ENCODE data around the gene ARHGAP11B.
A peak's percentile ranks its signal among the peaks of the same experiment; 100 is the strongest.
"Not testable (repeated sequence)": the region's sequence is repeated elsewhere in the genome, so short reads cannot be mapped to it uniquely, and the experiment has no call there.

Gene ARHGAP11B

DNA sequence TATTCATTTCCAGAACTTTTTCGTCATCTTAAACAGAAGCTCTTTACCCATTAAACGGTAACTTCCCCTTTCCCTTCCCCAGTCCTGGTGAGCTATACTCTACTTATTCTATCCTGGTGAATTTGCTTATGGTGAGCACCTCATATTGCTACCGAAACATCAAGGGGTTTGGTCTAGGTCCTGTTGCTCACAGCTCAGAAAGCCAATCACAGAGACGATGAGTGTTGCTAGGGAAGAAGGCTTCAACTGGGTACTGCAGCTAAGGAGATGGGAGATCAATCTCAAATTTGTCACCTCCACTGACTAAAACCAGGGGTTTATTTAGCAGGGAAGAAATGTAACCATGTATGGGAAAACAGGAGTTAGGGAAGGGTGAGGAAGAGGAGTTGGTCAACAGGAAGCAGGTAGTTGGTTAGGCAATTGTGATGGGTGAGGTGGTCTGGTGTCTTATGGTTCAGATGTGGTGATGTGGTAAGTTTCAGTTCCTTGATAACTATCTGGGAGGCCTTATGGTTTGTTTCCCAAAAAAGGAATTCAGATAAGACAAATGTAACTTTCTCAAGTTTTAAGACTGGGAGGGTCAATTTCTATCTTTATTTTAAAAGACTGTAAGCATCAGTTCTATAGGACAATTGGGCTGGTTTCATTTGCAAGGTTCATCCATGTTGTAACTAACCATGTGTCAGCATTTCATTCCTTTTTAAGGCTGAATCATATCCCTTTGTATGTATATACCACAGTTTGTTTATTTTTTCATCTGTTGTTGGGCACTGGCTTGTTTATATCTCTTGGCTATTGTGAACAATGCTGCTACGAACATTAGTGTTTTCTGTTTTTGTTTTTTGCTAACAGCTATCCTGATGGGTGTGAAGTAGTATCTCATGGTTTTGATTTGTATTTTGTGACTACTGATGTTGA is 24.3 kb downstream of the ARHGAP11B start:
- DNase-seq (ENCODE audit: low read depth in 4 of 6, low spot score in 6 of 6): no peak
- no peaks in the 10 kb centered on the region for H3K36me3 ChIP-seq (ENCODE audit: control insufficient read depth, insufficient read depth, low read length)
- H3K9me3 ChIP-seq (ENCODE audit: control insufficient read depth, insufficient read depth, low read length): no peaks in the 10 kb centered on the region
- no peaks in the 10 kb centered on the region for H3K27me3 ChIP-seq (ENCODE audit: control insufficient read depth, insufficient read depth, low read length)
- H3K27ac ChIP-seq (ENCODE audit: low read depth, low read length): no peak overlapping the region
- H3K4me1 ChIP-seq (ENCODE audit: control insufficient read depth, insufficient read depth, low read length): no peaks in the 10 kb centered on the region
- H3K4me3 ChIP-seq (ENCODE audit: low read depth, low read length): no peak overlapping the region
- 93% methylated on average over 2 of the region's 5 CpGs for WGBS (ENCODE audit: insufficient coverage)

DNA sequence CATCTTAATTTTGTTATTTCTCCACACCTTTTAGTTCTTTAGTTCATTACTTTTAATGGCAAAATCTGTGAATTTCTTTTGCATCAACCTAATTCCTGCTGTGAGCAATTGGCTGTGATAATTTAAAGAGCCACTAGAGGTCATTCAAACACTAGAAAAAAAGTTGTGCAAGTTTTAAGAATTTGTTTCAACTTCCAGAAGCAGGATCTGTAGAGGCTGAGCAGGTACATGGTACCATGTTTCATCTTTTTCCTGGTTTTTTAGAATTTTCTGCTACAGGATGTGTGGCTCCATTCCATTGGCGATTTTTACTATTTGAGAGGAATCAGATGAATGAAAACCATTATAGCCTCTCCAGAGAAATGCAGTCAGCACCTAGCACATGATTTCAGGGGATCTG is 35.2 kb downstream of the ARHGAP11B start:
- not testable (repeated sequence) for H3K36me3 ChIP-seq (ENCODE audit: control insufficient read depth, insufficient read depth, low read length); H3K4me3 ChIP-seq (ENCODE audit: low read depth, low read length); H3K4me1 ChIP-seq (ENCODE audit: control insufficient read depth, insufficient read depth, low read length); H3K27me3 ChIP-seq (ENCODE audit: control insufficient read depth, insufficient read depth, low read length); H3K9me3 ChIP-seq (ENCODE audit: control insufficient read depth, insufficient read depth, low read length); H3K27ac ChIP-seq (ENCODE audit: low read depth, low read length)
- DNase-seq (ENCODE audit: low read depth in 4 of 6, low spot score in 6 of 6): peak in 5 of 6 donors; percentile 0 to 80 (median 12)
- 100% methylated on average over 1 of the region's 1 CpG for WGBS (ENCODE audit: insufficient coverage)

DNA sequence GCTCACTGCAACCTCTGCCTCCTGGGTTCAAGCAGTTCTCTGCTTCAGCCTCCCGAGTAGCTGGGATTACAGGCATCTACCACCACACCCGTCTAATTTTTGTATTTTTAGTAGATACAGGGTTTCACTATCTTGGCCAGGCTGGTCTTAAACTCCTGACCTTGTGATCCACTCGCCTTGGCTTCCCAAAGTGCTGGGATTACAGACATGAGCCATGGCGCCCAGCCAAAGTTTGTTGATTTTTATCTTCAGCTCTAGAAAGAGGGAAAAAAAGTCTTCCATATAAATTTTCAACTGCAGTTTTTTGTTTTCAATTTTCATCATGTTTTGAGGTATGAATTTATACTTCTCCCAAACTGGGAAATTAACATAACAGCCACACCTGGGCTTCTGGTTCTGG is 43.7 kb downstream of the ARHGAP11B start:
- not testable (repeated sequence) for H3K9me3 ChIP-seq (ENCODE audit: control insufficient read depth, insufficient read depth, low read length); H3K4me1 ChIP-seq (ENCODE audit: control insufficient read depth, insufficient read depth, low read length); H3K27me3 ChIP-seq (ENCODE audit: control insufficient read depth, insufficient read depth, low read length); DNase-seq (ENCODE audit: low read depth in 4 of 6, low spot score in 6 of 6); H3K27ac ChIP-seq (ENCODE audit: low read depth, low read length); H3K36me3 ChIP-seq (ENCODE audit: control insufficient read depth, insufficient read depth, low read length); H3K4me3 ChIP-seq (ENCODE audit: low read depth, low read length)
- WGBS (ENCODE audit: insufficient coverage): no CpG with 5 or more reads among the region's 4 CpGs

DNA sequence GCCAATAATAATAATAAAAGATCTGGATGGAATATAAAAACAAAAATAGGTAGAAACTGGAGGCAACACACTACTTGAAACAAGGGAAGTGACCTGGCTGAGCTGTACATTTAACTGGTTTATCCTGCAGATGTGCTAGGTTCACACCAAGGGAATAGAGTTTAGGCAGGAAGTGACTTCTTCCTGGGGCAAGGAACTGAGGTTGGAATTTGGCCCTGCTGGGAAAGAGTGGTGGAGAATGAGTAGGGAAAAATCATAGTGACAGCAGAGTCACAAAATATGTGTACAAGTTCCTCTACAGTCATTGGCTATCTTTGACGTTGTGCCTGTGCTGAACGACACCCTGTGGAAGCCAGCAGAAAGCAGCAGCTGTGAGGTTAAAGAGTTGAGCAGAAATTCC is 44.1 kb downstream of the ARHGAP11B start:
- H3K27me3 ChIP-seq (ENCODE audit: control insufficient read depth, insufficient read depth, low read length): no peaks in the 10 kb centered on the region
- DNase-seq (ENCODE audit: low read depth in 4 of 6, low spot score in 6 of 6): no peak
- H3K4me1 ChIP-seq (ENCODE audit: control insufficient read depth, insufficient read depth, low read length): no peaks in the 10 kb centered on the region
- no peak overlapping the region for H3K4me3 ChIP-seq (ENCODE audit: low read depth, low read length)
- H3K27ac ChIP-seq (ENCODE audit: low read depth, low read length): no peak overlapping the region
- H3K9me3 ChIP-seq (ENCODE audit: control insufficient read depth, insufficient read depth, low read length): no peaks in the 10 kb centered on the region
- H3K36me3 ChIP-seq (ENCODE audit: control insufficient read depth, insufficient read depth, low read length): no peaks in the 10 kb centered on the region
- WGBS (ENCODE audit: insufficient coverage): 100% methylated on average over 2 of the region's 2 CpGs

GRCh38 chr15:30671309-30671708 is 45.4 kb downstream of the ARHGAP11B start:
- Histone ChIP-seq H3K9me3 (ENCODE audit: control insufficient read depth, insufficient read depth, low read length) (no peaks in the 10 kb centered on the region), H3K4me3 (ENCODE audit: low read depth, low read length) (no peak overlapping the region), H3K27me3 (ENCODE audit: control insufficient read depth, insufficient read depth, low read length) (no peaks in the 10 kb centered on the region), H3K36me3 (ENCODE audit: control insufficient read depth, insufficient read depth, low read length) (no peaks in the 10 kb centered on the region), H3K4me1 (ENCODE audit: control insufficient read depth, insufficient read depth, low read length) (no peaks in the 10 kb centered on the region), H3K27ac (ENCODE audit: low read depth, low read length) (no peak overlapping the region)
- no peak for DNase-seq (ENCODE audit: low read depth in 4 of 6, low spot score in 6 of 6)
- WGBS (ENCODE audit: insufficient coverage): no CpG with 5 or more reads among the region's 1 CpG

DNA sequence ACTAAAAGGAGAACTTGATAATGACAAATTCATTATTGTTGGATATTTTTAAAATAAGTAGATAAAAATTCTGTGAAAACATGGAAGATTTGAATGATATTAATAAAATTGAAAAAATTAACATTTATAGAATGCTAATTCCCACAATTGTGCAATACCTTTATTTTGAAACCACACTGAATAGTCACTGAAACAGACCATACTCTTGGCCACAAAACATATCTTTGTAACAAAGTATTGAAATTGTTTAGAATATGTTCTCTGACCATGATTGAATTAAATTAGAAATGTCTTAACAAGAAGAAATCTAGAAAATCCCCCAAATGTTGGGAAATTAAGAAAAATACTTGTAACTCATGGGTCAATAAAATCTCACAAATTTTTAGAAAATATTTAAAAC is 49.2 kb downstream of the ARHGAP11B start:
- H3K27me3 ChIP-seq (ENCODE audit: control insufficient read depth, insufficient read depth, low read length): no peaks in the 10 kb centered on the region
- H3K4me1 ChIP-seq (ENCODE audit: control insufficient read depth, insufficient read depth, low read length): no peaks in the 10 kb centered on the region
- H3K4me3 ChIP-seq (ENCODE audit: low read depth, low read length): no peak overlapping the region
- H3K27ac ChIP-seq (ENCODE audit: low read depth, low read length): no peak overlapping the region
- H3K9me3 ChIP-seq (ENCODE audit: control insufficient read depth, insufficient read depth, low read length): no peaks in the 10 kb centered on the region
- no peak for DNase-seq (ENCODE audit: low read depth in 4 of 6, low spot score in 6 of 6)
- H3K36me3 ChIP-seq (ENCODE audit: control insufficient read depth, insufficient read depth, low read length): no peaks in the 10 kb centered on the region

DNA sequence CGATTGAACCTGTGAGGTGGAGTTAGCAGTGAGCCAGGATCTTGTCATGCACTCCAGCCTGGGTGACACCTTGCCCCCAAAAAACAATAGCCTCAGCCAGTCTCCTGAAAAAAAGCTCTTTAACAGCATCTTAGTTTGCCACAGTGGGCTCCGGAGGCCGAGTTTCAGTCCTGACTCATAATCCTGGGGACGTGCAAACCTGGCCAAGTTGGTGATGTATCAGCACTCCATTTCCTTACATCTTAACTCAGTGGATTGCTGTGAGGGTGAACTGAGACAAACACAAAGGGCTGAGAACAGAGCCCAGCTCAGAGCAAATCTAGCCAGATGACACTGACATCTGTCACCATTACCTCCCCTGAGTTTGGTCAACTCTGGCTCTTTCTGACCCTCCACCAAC is 50.0 kb downstream of the ARHGAP11B start:
- H3K36me3 ChIP-seq (ENCODE audit: control insufficient read depth, insufficient read depth, low read length); H3K9me3 ChIP-seq (ENCODE audit: control insufficient read depth, insufficient read depth, low read length); H3K27me3 ChIP-seq (ENCODE audit: control insufficient read depth, insufficient read depth, low read length); DNase-seq (ENCODE audit: low read depth in 4 of 6, low spot score in 6 of 6); H3K4me1 ChIP-seq (ENCODE audit: control insufficient read depth, insufficient read depth, low read length); H3K27ac ChIP-seq (ENCODE audit: low read depth, low read length); H3K4me3 ChIP-seq (ENCODE audit: low read depth, low read length): not testable (repeated sequence)
- 100% methylated on average over 1 of the region's 4 CpGs for WGBS (ENCODE audit: insufficient coverage)

DNA sequence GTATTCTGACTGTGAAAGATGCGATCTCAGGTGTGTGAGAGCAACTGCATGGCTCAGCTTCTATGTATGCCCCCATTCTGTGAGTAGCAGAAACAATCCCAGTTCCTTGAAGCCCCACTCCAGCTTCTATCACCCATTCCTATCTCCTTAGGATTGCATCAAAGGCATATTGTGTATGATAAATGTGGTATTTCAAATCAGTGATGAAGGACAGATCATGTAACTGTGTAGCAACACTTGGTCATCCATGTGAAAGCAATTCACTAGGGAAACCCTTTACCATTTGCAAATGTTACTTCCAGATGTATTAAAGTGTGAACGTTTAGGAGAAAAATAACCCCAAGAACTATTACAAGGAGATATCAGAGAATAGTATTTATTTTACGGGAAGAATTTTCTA is 55.1 kb downstream of the ARHGAP11B start:
- H3K4me3 ChIP-seq (ENCODE audit: low read depth, low read length); H3K27me3 ChIP-seq (ENCODE audit: control insufficient read depth, insufficient read depth, low read length); H3K9me3 ChIP-seq (ENCODE audit: control insufficient read depth, insufficient read depth, low read length); DNase-seq (ENCODE audit: low read depth in 4 of 6, low spot score in 6 of 6); H3K36me3 ChIP-seq (ENCODE audit: control insufficient read depth, insufficient read depth, low read length); H3K4me1 ChIP-seq (ENCODE audit: control insufficient read depth, insufficient read depth, low read length); H3K27ac ChIP-seq (ENCODE audit: low read depth, low read length): not testable (repeated sequence)
- no CpG with 5 or more reads among the region's 3 CpGs for WGBS (ENCODE audit: insufficient coverage)

GRCh38 chr15:30685709-30686285 is 59.9 kb downstream of the ARHGAP11B start:
- H3K4me1 ChIP-seq (ENCODE audit: control insufficient read depth, insufficient read depth, low read length); H3K4me3 ChIP-seq (ENCODE audit: low read depth, low read length); H3K27me3 ChIP-seq (ENCODE audit: control insufficient read depth, insufficient read depth, low read length); DNase-seq (ENCODE audit: low read depth in 4 of 6, low spot score in 6 of 6); H3K27ac ChIP-seq (ENCODE audit: low read depth, low read length); H3K36me3 ChIP-seq (ENCODE audit: control insufficient read depth, insufficient read depth, low read length); H3K9me3 ChIP-seq (ENCODE audit: control insufficient read depth, insufficient read depth, low read length): not testable (repeated sequence)
- WGBS (ENCODE audit: insufficient coverage): 57% methylated on average over 3 of the region's 6 CpGs

DNA sequence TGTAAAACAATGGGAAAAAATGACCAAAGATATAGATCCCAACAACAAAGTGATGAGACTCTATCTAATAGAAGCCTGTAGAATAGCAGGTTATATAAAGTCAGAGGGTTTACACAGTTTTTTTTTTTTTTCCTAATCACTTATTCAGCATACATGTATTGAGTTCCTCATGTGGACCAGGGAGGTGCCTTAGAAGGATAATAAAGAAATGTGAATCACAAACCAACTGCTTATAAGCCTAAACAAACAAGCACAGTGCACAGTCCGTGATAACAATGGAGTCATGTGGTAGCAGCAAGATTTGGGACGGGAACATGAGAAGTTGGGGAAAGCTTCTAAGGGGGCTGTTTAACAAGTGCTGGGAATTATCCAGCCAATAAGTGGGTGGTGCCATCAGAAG is 60.7 kb downstream of the ARHGAP11B start:
- H3K4me1 ChIP-seq (ENCODE audit: control insufficient read depth, insufficient read depth, low read length); H3K27ac ChIP-seq (ENCODE audit: low read depth, low read length); H3K27me3 ChIP-seq (ENCODE audit: control insufficient read depth, insufficient read depth, low read length); H3K9me3 ChIP-seq (ENCODE audit: control insufficient read depth, insufficient read depth, low read length); H3K36me3 ChIP-seq (ENCODE audit: control insufficient read depth, insufficient read depth, low read length); H3K4me3 ChIP-seq (ENCODE audit: low read depth, low read length); DNase-seq (ENCODE audit: low read depth in 4 of 6, low spot score in 6 of 6): not testable (repeated sequence)
- 50% methylated on average over 1 of the region's 2 CpGs for WGBS (ENCODE audit: insufficient coverage)

Measured in spinal cord (tissue), 9 donors.